ENCODE results near the gene KIF25.

Gene KIF25, protein sequence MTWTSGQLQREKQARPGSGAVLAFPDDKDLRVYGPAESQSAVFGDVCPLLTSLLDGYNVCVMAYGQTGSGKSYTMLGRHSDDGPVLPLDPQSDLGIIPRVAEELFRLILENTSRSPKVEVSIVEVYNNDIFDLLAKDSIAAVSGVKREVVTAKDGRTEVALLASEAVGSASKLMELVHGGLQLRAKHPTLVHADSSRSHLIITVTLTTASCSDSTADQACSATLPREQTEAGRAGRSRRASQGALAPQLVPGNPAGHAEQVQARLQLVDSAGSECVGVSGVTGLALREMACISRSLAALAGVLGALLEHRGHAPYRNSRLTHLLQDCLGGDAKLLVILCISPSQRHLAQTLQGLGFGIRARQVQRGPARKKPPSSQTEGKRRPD

GRCh38 chr6:167997642-167998041 is at the start of gene KIF25:
Gene KIF25, plus strand, starts transcription at chr6:167997671. Its CDS starts 31,915 bp downstream, at chr6:168029586.
- no peak for DNase-seq

- no peak for DNase-seq
These were observed 49.8 kb upstream of the KIF25 start for GRCh38 chr6:167947716-167948115.

DNA sequence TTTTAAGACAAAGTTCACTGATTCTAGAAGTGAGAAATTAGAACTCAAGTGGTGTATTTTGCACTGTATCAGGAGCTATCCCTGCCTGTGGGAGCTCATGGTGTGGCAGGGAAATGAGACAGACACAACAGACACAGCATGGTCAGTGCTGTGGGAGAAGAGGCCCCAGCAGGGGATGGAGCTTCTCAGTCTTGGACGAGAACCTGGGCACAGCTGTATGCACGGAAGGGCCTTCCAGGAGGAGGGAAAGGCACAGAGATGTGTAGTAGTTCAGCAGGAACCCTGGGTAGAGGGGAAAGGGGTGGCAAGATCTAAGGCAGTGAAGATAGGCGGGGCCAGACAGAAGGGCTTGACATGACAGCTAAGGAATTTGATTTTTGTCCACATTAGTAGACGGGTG is 48.8 kb upstream of the KIF25 start:
- no peak for DNase-seq

- DNase-seq, result no peak
These were observed 48.3 kb upstream of the KIF25 start for GRCh38 chr6:167949121-167949684.

DNA sequence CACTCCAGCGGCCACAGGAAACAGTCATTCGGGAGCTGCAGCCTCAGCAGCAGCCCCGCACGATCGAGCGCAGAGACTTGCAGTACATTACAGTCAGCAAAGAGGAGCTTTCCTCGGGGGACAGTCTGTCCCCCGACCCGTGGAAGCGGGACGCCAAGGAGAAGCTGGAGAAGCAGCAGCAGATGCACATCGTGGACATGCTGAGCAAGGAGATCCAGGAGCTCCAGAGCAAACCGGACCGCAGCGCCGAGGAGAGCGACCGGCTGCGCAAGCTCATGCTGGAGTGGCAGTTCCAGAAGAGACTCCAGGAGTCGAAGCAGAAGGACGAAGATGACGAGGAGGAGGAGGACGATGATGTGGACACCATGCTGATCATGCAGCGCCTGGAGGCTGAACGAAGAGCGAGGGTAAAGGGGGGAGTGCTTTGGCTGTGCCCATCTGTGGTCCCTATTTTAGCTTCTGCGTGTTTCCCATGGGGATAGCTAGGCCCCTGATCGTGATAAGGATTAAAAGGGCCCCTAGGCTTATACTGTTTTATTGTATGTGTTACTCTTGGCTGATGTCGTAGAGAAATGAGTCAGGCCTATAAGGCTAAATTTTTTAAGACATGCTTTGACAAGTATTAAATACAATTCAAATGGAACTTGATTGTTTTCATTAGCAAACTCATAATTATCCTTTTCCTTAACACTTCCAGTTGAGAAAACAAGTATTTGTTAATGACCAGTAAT is 45.5 kb upstream of the KIF25 start:
- no peak for DNase-seq

DNA sequence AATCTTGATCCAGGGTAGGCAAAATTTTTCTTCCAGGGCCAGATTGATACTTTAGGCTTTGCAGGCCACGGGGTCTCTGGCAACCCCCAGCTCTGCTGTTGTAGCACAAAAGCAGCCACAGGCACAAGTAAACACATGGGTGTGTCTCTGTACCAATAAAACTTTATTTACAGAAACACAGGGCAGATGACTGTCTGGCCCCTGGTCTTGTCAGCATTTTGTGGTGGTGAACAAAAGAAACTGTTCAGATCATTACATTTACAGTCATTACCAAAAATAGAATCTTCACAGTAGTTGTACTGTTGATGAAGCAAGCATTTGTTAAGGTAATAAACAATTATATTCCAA is 45.0 kb upstream of the KIF25 start:
- DNase-seq, result no peak

GRCh38 chr6:167953551-167953950 is 43.9 kb upstream of the KIF25 start:
- no peak for DNase-seq

- DNase-seq, result no peak
These were observed 43.3 kb upstream of the KIF25 start for GRCh38 chr6:167954151-167954550.

- no peak for DNase-seq
These were observed 41.0 kb upstream of the KIF25 start for GRCh38 chr6:167956491-167956890.

- DNase-seq, result no peak
These were observed 40.4 kb upstream of the KIF25 start for GRCh38 chr6:167956983-167957492.

DNA sequence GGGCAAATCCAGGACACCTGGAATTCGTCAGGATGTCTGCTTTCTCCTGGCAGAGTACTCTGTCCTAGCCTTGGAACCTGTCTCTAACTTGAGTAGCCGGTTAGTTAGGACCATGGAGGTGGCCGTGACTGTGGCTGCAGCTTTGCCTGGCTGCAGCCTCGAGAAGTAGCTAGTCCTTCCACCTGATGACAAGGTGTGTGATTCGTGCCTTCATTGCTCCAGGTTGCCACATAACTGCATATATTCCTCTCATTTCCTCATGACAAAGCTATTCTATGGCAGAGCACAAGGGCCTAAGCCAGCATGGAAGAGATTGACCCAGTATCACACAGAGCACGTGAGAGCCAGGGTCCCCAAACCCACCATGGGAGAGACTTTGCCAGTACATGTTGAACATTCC is 39.8 kb upstream of the KIF25 start:
- DNase-seq, result no peak

DNA sequence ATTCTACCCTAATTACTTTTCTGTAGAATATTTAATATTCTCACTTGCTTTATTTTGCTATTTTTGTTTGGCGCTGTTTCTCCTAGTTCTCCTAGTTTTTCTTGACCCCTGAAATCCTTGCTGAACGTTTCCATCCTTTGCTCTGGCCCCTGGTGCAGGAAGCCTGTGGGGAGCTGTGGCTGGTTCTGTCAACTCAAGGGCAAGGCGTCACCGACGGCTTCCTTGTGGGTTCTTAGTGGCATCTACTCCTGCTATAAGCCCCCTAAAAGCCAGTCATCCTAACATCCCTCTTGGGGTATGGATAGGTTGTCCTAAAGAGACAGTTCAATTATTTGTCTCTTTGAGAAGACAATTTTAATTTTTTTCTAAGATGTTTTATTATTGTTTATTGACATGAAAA is 36.9 kb upstream of the KIF25 start:
- DNase-seq, result no peak

DNA sequence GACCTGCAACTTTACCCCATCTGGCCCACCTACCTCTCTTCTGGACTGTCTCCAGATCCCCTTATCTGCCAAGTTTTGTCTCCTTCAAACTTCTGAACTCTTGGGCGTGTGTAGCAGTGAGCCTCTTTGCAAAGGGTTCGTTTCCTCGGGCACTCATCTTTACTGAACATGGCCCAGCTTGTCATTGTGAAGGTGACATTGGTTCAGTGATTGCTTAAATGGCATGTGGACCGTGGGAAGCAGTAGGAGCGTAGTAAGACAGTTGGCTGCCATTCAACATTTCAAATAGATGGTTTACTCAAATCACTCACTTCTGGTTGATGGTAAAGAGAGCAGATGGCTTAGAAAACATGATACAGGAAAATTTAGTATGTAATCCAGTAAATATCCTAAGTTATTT is 34.8 kb upstream of the KIF25 start:
- DNase-seq, result peak; percentile 71

DNA sequence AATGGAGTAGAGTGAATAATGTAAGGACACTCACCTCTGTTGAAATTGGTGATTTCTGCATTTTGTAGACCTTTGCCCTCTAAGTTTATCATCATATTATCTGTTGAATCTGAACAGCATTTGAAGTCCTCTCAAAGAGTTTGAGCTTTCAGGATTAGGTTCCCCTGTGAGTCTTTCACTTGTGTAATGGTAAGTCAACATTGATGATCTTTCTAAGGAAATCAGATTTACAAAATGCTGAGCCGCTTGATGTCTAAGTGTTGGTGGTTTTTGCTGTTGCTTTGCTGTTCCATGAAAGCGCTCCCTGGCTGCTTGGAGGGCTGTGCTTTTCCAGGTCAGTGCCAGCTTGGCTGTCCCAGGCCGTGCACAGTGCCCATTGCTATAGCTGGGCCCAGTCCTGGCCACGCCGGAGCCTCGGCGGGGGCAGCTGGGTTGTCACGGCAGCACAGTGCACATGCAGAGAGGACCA is 33.8 kb upstream of the KIF25 start:
- no peak for DNase-seq

GRCh38 chr6:167965592-167966539 is 31.6 kb upstream of the KIF25 start:
- no peak for DNase-seq

- DNase-seq, result no peak
These were observed 30.9 kb upstream of the KIF25 start for GRCh38 chr6:167966540-167966905.

- peak; percentile 17 for DNase-seq
These were observed 29.4 kb upstream of the KIF25 start for GRCh38 chr6:167968091-167968490.

DNA sequence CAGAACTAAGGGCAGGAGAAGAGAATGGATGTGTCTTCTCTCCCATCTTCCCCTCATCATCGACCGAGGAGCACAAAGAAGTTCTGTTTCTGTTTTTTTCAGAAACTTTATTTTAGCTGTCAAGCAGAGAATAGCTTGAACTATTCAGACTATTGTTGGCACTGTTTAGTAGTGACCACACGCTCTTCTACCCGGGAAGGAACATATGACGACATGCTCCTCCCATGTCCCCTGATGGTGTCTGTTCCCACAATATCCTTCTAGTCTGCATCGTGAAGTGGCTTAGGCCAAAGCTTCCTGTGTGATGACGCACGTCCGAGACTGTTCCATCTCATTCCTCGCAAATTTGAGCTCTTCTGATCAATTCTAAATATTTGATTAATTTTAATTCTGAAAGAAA is 27.2 kb upstream of the KIF25 start:
- DNase-seq, result no peak

- no peak for DNase-seq
These were observed 25.3 kb upstream of the KIF25 start for GRCh38 chr6:167972193-167972592.

DNA sequence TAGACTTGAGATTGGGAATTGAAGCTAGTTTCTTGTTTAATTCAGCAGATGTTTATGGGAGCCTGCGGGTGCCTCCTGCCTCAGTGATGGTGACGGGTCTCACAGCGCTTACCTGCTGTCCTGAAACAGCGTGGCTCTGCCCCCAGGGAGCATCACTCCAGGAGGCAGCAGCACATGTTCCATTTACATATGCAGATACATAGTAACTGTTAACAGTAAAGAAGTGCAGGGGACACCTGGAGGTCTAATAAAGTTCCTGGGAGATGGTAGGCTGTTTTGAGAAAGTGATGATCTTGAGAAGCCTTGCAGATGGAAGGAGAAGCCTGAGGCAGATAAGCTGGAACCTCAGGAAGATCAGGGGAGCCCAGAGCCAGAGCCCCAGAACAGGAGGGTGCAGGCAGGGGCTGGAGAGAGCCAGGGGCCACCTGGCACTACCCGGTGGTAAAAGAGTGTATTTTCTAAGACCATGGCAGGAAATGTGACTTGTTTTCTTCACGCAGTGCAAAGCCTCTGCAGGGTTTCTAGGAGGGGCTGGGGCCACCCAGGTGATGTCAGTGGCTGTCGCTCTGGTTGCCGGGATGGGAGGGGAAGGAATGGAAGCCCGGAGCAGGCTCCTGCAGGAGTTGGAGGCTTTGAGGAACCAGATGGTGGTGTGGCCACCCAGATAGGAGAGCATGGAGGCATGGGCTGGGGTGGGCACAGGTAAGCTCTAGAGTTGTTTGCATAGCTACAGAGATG is 24.2 kb upstream of the KIF25 start:
- DNase-seq, result no peak

- no peak for DNase-seq
These were observed 22.7 kb upstream of the KIF25 start for GRCh38 chr6:167974640-167975344.
